ENCODE data around the gene HTRA1.

DNA sequence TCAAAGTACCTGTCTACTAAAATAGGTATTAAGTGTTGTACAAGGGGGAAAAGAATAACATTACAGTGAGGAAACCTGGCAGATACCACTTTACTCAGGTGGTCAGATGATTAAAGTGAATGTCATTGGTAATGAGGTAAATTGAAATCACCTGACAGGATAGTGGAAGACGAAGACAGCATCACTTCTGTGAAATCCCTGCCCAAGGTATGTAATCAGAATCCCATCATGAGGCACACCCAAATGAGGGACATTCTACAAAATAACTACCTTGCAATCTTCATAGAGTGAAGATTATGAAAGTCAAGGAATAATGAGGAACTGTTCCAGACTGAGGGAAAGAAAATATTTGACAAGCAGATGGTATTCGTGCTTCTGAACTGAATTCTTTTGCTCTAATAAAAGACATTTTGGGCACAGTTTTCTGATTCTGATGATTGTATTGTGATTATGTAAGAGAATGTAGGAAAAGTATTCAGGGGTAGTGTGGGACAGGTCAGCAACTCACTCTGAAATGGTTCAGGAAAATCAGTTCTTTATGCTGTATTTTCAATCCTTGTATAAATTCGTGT is 40.2 kb upstream of the HTRA1 start:
- TF ChIP-seq, protein P1, sequence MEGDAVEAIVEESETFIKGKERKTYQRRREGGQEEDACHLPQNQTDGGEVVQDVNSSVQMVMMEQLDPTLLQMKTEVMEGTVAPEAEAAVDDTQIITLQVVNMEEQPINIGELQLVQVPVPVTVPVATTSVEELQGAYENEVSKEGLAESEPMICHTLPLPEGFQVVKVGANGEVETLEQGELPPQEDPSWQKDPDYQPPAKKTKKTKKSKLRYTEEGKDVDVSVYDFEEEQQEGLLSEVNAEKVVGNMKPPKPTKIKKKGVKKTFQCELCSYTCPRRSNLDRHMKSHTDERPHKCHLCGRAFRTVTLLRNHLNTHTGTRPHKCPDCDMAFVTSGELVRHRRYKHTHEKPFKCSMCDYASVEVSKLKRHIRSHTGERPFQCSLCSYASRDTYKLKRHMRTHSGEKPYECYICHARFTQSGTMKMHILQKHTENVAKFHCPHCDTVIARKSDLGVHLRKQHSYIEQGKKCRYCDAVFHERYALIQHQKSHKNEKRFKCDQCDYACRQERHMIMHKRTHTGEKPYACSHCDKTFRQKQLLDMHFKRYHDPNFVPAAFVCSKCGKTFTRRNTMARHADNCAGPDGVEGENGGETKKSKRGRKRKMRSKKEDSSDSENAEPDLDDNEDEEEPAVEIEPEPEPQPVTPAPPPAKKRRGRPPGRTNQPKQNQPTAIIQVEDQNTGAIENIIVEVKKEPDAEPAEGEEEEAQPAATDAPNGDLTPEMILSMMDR (IDR thresholded peaks at IDR 0.05), result no peak
- TF ChIP-seq POLR2A (IDR thresholded peaks at IDR 0.05), result no peak

All from breast epithelium (tissue), 3 donors.